T-helper 1 cell treated with Interleukin-12 subunit alpha and Interleukin-12 subunit beta and Interleukin-4 antibody, amounts not matched to agents 30 ng/mL and 1 ng/mL, for 36 hours (primary cell): Measurements from ENCODE around the gene FRMD5. TPM values are rescaled to one million over a fixed set of nuclear protein-coding genes. Genes with fewer than 3 reads are reported as not detected.

ENCODE experiments used
- intact Hi-C: fragments of 100-400 bp; cut with micrococcal nuclease; formaldehyde crosslinking; loops from one replicate; pipeline ENCODE4 v1.15.1; 2024
- total RNA-seq: library from RNA; stranded (reverse); gene quantifications from 2 replicates; pipeline ENCODE4 v1.2.3, GENCODE V29; 2022

Gene FRMD5
- total RNA-seq, 1 donor from 2014 or later = not detected

DNA sequence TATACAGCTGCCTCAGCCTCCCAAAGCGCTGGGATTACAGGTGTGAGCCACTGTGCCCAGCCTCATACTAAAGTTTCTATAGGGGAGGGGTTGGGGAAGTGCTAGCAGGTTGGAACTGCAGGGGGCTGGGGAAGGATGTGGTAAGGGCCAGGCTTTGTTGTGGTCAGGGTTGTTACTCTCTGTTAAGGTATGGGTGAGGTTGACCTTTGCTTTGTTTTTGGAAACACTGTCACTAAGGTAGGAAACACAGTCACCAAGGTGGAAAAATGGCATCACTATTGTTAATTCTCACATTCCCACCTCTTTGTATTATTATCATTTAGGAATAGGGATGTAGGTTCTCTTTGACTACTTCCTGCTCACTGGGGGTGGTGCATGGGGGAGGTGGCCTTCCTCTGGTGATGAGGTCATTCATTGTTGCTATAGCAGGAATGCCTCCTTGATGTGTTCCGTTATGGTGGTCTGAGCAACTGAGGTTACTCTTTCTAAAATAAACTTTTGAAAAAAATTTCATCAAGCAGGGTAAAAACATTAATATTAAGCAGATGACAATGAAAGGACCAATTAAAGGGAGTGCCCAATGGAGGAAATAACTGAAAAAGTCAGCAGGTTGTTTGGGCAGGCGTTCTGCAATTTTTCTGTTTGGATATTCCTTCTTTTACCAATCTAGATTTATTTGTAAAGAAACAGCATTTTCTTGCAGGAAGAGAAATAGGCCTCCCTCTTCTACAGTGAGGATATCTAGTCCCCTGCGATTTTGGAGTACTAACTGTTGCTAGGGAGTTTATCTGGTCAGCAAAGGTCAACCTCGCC, 217.8 kb downstream of the FRMD5 start:
- intact Hi-C loops = no loop called here

DNA sequence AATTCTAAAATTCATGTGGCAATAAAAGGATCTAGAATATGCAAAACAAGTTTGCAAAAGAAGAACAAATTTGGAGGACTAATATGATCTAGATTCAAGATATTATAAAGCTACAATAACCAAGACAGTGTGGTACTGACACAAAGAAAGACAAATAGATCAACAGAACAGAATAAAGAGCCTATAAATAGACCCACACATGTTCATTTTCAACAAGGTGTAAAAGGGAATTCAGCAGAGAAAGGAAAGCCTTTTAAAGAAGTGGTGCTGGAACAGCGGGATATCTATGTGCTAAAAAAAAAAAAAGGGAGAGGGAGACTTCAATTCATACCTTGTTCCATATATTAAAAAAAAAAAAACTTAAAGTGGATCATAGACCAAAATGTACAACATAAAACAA, 219.3 kb downstream of the FRMD5 start:
- intact Hi-C loops = no loop called here

DNA sequence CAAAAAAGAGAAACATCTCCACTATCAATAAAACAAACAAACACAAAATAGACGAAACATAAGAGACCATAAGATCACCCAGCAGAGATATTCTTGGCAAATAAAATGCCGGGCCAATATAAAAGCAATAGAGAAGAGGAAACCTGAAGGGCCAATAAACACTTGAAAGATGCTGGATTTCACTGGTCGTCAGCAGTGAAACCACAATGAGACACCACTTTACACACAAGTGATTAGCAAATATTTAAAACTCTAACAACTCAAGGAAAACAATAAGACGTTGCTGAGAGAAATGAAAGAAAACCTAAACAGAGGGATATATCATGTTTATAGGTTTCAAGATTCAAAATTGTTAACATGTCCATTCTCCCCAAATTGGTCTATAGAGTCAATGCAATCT, 219.7 kb downstream of the FRMD5 start:
- intact Hi-C loops = no loop called here

DNA sequence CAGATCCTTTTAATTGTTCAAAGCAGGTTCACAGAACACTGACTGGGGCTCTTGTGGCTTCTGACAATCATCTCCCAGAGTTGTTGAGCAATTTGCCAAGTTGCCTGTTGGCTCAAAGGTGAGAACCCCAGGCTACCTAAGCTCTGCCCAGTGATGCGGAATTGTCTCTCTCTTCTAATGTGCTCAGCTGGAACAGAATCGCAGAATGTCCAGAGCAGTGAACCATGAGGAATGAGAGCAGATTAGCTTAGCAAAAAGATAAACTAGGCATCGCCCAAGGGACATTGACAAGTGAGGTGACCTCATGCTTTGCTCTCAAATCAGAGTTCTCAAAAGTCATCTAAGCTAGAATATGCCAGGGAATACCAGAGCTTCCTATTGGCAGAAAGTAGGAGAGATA, 220.2 kb downstream of the FRMD5 start:
- intact Hi-C loops = no loop called here

DNA sequence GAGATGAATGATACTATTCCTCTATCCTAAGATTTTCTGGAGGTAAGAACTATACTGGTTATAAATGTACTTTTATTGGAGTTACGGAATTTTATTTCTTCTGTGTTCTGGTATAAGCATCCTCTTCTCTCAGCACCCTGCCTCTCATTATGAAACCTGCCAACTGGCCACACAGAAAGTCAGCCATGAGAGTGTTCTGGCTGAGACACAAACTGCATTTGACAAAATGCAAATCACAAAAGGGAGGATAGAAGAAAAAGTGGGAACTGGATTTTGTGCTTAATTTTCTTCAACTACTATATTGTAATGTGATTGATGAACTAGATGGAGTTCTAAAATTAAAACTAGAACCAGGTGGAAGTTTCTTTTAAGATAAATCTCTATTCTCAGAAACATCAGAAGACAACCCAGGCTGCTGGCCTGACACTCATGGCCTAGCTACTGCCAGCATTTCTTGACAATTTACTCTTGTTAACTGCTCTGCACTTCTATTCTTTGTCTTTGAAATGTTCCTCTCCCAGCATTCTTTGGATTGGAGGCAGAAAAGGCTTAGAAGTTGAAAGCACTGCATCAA, 225.2 kb downstream of the FRMD5 start:
- intact Hi-C loops = no loop called here

DNA sequence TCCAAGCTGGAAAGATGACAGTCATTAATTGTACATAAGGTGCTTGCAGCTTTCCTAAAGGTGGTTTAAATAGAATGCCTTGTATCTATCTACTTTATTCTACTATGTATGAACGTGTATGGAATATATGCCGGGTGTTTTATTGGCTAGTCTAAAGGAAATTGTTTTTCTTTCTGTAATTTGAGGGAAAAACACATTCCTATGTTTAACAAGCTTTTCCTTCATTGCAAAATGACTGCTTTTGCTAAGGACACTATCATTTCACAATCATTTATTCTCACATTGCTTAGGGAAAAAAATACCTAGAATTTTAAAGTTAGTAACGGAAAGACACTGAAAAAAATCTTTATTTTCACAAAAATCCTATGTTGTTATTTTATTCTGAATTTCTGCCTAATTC, 226.5 kb downstream of the FRMD5 start:
- intact Hi-C loops = no loop called here

DNA sequence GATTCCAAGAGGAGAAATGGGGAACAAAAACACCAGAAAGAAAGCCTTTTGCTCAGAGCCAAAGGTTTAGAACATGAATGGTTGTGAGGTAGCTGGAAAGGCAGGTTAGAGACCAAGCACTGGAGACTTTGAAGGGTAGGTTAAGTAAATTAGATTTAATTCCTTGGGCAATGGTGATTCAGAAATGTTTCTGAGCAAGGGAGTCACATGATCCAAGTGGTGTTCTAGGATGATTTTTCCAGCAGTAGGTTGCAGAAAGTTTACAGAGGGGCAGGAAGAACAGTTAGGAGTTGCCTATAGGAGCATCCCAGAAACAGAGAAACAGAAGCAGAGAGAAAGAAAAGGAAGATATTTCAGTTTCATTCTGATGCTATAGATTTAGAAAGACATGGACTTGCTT, 228.4 kb downstream of the FRMD5 start:
- intact Hi-C loops = no loop called here

DNA sequence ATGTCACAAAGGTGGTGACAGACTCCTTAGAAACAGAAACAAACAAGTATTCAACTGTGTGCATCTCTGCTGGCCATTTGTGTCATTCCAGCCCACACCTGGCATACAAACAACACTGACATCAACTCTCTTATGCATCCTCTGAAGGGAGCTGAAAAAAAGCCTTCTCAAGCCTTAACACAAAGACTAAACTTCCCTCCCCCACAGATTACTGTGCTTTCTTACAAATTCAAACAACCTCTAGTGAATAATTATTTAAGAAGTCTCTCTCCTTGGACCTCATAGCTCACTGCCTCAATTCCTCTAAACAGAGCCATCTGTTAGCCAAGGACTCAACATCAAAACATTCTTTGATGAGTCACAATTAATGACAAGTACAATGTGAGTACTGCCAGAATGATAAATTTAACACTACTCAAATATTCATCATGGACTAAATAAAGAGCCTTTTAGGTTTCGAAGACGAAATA, 236.2 kb downstream of the FRMD5 start:
- intact Hi-C loops = no loop called here

DNA sequence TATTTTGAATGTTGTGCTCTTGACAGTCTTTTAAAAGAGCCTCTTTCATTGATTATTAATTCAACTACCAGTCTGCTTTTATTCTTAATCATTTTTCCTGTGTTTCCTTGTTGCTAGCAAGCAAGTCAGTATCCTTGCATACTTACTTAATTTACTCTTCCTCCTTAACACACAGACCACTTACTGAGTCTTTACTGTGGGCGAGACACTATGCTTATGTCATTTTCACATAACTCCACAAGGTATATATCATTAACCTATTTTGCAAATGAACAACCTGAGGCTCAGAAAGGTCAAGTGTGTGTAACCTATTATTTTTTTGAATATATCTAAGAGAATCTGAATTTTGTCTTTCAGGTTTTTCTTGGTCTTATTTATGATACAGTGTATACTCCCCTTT, 237.3 kb downstream of the FRMD5 start:
- intact Hi-C loops = no loop called here

DNA sequence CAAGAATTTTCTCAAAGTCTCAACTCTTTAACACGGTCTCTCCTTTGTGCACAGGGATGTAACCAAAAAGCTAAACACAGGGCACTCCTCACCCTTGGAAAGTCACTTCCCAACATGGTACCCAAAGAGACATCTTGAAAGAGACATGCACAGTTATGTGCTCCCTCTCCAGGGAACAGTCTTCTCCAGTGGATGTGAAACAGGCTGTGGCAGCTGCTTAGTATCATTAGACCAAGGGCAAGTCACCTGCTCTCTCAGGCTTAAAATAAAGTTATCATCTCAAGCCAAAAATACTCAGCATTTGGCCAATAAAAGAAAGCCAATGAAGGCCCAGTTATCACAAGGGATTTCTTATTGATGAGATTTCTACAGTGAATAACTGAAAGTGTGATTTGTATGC, 239.9 kb downstream of the FRMD5 start:
- intact Hi-C loops = no loop called here

DNA sequence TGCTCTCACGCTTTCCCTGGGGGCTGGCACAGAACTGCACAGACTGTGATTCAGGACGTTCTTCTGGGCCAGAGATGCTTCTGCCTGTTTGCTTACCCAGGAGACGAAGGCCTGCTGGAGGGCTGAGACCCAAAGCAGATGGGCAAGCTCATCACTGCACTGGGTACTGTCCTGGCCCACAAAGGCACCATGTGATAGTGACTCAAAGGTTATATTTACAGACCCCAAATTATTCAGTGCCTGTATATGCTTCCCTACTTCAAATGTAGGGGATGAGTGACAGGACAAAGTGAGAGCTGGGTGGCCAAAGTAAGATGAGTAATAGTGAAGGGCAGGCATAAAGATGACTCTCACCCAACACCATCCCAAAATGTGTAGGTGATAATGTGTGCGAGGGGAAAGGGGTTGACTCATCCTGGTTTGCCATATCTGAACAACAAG, 240.9 kb downstream of the FRMD5 start:
- intact Hi-C loops = no loop called here

DNA sequence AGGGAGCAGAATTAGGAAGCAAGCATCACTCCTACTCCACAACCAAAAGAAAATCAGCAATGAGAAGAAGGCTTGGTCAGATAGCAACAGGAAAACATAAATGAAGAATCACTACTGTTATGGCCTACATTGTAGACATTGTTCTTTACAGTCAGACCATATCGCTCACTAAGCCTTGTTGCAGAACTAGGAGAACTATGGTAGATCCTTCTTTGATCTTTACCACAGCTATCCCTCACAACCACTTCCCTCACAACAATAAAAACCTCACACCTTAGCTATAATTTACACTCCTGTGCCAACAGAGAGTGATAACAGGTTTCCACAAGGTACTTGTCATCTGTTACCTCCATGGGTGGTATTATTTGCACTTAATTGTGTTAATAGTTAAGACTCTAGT, 241.7 kb downstream of the FRMD5 start:
- intact Hi-C loops = no loop called here

DNA sequence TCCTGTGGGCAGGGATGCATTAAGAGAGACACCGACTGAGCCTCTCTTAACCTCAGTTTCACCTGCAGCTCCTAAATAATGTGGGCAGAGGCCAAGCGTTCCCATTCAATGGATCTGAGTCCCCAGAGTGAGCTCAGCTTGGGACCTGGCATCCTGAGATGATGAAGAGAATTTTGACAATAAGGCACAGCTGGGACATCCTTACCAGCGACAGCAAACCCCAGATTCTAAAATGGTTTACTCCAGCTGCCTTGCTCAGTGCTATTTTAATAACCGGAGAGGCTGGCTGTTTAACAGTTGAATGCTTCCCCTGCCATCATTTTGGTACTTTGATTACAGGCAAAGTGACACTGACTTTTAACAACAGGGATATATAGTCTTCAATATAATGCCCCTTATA, 244.5 kb downstream of the FRMD5 start:
- intact Hi-C loops = no loop called here

DNA sequence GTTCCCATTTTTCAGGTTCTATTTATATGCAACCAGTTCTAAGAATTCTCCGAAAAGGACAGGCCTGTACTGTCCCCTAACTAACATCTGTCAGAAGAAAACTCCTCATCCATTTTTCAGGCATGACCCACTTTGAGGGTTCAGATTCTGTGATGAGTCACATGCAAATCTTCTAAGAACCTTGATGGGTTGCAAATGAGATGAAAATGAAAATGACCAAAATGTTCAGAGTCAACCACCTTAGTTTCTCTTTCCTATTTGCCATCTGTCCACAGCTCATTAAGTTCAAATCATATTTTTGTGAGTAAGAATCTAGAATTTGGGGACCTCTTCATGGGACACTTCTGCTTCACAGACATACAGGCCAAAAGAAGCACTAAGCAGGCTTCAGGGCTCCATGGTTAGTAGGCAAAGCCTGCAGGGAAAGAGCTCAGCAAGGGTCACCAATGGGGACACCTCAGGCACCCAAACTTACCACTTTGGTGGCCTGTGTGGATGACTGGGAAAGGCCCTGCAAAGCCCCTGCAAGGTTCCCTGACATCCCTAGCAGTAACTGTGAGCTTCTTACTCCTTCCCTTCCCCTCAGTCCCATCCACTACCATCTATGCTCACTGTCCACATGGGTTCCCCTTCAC, 246.3 kb downstream of the FRMD5 start:
- intact Hi-C loops = no loop called here

DNA sequence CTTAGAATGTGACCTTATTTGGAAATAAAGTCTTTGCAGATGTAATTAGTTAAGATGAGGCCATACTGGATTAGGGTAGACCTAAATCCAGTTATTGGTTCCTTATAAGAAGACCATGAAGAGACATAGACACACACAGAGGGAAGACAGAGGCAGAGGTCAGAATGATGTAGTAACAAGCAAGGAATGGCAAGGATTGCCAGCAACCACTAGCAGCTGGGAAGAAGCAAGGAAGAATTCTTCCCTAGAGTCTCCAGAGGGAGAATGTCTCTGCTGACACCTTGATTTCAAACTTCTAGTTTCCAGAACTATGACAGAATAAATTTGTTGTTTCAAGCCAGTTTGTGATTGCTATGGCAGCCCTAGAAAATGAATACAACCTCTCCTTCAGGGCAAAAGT, 251.6 kb downstream of the FRMD5 start:
- intact Hi-C loops = no loop called here

DNA sequence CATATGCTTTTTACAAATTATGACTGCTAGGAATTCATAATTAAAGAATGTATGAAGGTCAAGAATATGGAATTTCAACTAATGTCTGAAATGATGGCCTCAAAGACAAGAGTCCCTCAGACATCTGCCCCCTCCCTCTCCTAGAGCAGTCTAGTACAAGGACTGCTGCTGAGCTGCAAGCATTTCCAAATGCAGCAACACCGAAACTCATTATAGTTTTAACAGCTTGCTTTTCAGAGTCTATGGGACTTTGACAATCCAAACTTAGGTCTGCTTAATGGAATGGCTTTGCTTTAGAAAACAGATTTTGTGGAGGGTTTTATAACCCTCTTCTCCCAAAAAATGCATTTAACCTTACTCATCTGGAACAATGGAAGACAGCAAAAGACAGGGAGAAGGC, 252.9 kb downstream of the FRMD5 start:
- intact Hi-C loops = no loop called here

DNA sequence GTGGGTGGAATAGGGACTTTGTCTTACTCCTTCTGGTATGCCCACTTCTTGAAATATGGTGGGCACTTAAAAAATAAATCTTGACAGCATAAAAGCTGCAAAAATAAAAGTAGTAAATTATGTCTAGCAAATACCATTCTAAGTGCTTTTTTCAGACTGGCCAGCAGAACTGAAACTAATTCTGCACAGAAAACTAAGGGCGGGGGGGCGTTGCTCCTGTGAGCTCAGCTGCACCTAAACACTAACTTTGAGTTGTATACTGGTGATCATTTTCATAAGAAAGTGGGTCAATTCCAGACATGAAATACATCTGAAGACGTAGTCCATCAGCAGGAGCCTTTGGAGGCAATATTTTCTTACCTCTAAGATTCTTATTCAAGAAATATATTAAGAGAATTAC, 253.5 kb downstream of the FRMD5 start:
- intact Hi-C loops = no loop called here

DNA sequence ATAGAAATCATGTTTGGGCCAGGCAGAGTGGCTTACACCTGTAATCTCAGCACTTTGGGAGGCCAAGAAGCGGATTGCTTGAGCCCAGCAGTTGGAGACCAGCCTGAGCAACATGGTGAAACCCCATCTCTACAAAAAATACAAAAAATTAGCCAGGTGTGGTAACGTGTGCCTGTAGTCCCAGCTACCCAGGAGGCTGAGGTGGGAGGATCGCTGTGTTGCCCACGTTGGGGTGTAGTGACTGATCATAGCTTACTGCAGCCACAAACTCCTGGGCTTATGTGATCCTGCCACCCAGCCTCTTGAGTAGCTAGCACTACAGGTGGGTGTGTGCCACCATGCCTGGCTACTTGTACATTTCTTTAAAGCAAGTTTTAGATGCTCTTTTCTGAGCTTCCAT, 254.0 kb downstream of the FRMD5 start:
- intact Hi-C loops = no loop called here

DNA sequence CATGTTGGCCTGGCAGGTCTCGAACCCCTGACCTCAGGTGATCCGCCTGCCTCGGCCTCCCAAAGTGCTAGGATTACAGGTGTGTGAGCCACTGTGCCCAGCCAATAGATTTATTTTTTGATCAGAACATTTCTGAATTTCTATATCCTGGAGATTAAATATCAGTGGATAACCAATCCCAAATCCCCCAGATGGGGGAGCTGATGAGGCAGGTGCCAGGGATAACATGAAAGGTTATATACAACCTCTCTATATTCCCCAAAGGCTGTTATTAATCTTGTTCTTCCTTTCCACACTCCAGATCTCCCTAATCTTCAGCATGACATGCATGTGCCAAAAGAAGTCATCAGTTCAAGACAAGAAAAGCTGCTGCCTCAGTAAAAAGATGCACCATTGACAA, 256.0 kb downstream of the FRMD5 start:
- intact Hi-C loops = no loop called here

DNA sequence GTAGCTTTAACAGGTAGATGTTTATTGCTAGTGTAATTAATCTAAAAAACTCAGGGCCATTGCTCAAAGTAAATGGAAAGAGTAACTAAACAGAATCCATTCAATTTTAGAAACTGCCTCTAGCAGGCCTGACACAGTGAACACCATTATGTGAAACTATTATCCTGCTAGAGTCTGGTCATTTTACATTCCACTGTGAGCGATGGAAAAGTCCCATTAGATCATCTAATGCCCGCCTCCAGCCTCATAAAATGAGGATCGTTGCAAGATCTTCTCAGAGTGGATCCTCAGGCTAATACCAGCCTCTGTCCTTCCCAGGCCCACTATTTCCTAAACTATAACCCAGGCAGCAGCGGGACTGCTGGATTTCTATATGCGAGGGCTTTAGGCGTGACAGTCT, 260.6 kb downstream of the FRMD5 start:
- intact Hi-C loops = no loop called here

DNA sequence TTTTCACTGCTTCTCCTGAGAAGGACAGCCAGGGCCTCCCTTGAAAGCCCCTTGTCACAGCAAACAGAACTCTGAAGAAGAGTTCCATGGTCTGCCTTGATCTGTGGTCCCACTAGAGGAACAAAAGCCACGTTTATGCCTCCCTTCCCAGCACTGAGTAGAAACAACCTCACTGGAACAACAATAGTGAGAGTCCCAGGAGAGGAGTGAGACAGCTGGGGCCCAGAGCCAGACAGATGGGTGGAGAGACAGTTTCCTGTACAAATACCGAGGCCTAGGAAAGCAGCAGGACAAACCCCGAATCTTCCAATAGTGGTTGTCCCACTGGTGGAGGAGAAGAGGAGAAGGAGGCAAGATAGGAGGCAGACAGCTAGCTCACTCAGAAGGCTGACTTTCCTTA, 262.2 kb downstream of the FRMD5 start:
- intact Hi-C loops = no loop called here

DNA sequence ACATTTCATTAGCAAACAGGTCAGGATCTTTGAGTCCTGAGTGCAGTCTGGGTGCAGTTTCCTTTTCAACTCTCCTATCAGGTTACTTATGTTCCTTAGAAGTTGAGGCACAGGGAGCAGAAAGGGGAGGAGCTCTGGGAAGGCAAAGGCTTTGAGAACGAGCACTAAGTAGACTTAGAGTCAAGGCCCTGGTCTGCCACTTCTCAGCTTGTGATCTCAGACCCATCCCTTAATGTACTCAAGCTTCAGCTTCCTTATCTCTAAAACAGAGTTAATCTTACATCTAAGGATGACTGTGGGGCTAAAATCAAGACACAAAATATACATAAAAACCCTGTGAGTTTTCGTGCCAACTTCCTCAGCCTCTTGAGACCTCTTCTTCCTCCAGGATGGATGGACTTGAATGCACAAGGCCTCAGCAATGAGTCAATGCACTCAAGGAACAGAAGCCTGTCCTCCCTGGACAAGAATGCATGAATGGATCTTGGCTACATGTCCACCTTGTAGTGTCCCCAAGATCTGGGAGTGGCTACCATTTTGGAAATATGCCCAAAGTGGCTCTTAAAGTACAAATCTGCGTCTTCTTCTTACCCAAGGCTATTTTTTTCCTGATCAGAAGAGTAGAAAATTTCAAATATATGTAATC, 263.2 kb downstream of the FRMD5 start:
- intact Hi-C loops = no loop called here
